ENCODE measurements around the gene NTNG2. TPM values are rescaled to one million over a fixed set of nuclear protein-coding genes. Genes with fewer than 3 reads are reported as not detected.
A peak's percentile ranks its signal among the peaks of the same experiment; 100 is the strongest.

The NTNG2 gene
- total RNA-seq, 1 donor from 2014 or later: 2.5 TPM

DNA sequence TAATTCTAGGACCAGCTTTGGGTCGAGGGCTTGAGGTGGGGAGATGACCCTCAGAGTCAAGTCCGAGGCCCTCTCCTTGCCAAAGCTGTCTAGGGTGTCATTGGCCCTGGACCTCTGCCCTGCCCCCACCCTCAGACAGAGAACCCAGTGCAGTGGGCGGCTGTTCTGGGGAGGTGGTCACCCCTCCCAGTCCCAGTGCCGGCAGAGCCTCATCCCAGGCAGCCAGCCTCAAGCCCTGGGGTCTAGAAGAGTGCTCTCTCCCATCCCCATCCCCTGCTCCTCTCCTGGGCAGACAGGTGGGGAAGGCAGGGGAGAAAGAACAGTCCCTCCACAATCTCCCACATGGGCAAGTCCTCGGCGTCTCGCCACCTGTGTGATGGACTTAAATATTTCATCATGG is 7.0 kb downstream of the NTNG2 start:
- FAIRE-seq: no peak
- peaks cover 6% of the 10 kb centered on the region for H3K36me3 Mint-ChIP-seq (ENCODE audit: low read depth, unreplicated experiment)

DNA sequence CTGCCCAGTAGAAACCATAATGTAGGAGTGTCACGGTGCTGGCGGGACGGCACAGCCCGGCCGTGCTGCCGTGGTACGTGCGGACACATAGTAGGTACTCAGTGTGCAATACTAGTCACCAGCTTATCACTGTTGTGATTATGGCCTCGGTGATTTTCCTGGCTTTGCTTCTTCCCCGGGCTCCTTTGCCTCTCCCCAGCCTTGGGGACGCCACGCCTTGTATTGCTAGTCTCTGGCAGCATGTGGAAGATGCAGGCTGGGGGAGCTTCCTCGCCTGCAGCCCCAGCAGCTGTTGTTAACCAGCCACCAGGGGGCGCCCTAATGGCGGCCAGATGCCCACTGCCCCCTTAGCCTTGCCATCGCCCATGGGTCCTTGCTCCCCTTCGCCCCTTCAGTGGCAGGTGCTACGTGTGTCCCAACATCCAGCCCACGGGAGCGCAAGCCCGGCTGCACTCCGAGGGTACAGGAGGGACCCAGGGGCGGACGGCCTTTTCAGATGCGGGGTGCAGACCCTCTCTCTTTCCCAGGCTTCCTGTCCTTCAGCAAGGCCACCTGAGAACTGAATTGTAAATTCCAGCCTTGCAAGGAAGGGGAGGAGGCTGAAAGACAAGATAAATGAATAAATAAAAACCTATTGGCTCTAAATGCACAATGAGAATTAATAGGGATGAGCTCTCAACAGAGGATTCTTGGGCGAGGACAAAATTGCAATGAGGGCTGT is 8.0 kb downstream of the NTNG2 start:
- Histone ChIP-seq H3K9me3 (ENCODE audit: insufficient read depth, low read depth, low read length) (no peaks in the 10 kb centered on the region), H3K79me2 (ENCODE audit: insufficient read depth, low read length) (no peaks in the 10 kb centered on the region), H3K4me2 (ENCODE audit: low read length) (no peak overlapping the region), H3K4me3 (ENCODE audit: insufficient read depth, low read depth, low read length) (no peak overlapping the region), H4K20me1 (ENCODE audit: insufficient read depth, low read length) (peaks cover 55% of the 10 kb centered on the region), H2AFZ (ENCODE audit: low read depth, low read length) (no peak overlapping the region), H3K36me3 (ENCODE audit: insufficient read depth, low read length) (no peaks in the 10 kb centered on the region), H3K27ac (ENCODE audit: low read depth, low read length) (no peak overlapping the region), H3K4me1 (ENCODE audit: insufficient read depth, low read length) (peaks cover 3% of the 10 kb centered on the region), H3K9ac (ENCODE audit: low read length) (no peak overlapping the region), H3K27me3 (ENCODE audit: insufficient read depth, low read length) (peaks cover 29% of the 10 kb centered on the region)
- no peak for FAIRE-seq
- Mint-ChIP-seq H3K27ac (ENCODE audit: unreplicated experiment) (no peak overlapping the region), H3K4me3 (ENCODE audit: unreplicated experiment) (no peak overlapping the region), H3K27me3 (ENCODE audit: low read depth, unreplicated experiment) (peaks cover 75% of the 10 kb centered on the region), H3K36me3 (ENCODE audit: low read depth, unreplicated experiment) (peaks cover 7% of the 10 kb centered on the region), H3K9me3 (ENCODE audit: unreplicated experiment) (peaks cover 1% of the 10 kb centered on the region), H3K4me1 (ENCODE audit: low read depth, unreplicated experiment) (no peaks in the 10 kb centered on the region)
- TF ChIP-seq, protein P1, sequence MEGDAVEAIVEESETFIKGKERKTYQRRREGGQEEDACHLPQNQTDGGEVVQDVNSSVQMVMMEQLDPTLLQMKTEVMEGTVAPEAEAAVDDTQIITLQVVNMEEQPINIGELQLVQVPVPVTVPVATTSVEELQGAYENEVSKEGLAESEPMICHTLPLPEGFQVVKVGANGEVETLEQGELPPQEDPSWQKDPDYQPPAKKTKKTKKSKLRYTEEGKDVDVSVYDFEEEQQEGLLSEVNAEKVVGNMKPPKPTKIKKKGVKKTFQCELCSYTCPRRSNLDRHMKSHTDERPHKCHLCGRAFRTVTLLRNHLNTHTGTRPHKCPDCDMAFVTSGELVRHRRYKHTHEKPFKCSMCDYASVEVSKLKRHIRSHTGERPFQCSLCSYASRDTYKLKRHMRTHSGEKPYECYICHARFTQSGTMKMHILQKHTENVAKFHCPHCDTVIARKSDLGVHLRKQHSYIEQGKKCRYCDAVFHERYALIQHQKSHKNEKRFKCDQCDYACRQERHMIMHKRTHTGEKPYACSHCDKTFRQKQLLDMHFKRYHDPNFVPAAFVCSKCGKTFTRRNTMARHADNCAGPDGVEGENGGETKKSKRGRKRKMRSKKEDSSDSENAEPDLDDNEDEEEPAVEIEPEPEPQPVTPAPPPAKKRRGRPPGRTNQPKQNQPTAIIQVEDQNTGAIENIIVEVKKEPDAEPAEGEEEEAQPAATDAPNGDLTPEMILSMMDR (IDR thresholded peaks at IDR 0.05; ENCODE audit: insufficient read depth, low read depth, low read length): peak; percentile 53
- TF ChIP-seq EZH2 (IDR thresholded peaks at IDR 0.05; ENCODE audit: insufficient read depth, low read length): no peak
- DNase-seq (ENCODE audit: low read depth): peak; percentile 22

More for the DNA sequence above, 7.0 kb downstream of the NTNG2 start:
- H3K9me3 Mint-ChIP-seq (ENCODE audit: unreplicated experiment): peaks cover 1% of the 10 kb centered on the region
- peaks cover 82% of the 10 kb centered on the region for H3K27me3 Mint-ChIP-seq (ENCODE audit: low read depth, unreplicated experiment)
- peaks cover 3% of the 10 kb centered on the region for H3K4me1 ChIP-seq (ENCODE audit: insufficient read depth, low read length)
- H3K27ac Mint-ChIP-seq (ENCODE audit: unreplicated experiment): no peak overlapping the region
- no peak overlapping the region for H3K4me2 ChIP-seq (ENCODE audit: low read length)
- no peak overlapping the region for H3K4me3 Mint-ChIP-seq (ENCODE audit: unreplicated experiment)
- peaks cover 39% of the 10 kb centered on the region for H3K27me3 ChIP-seq (ENCODE audit: insufficient read depth, low read length)
- peaks cover 65% of the 10 kb centered on the region for H4K20me1 ChIP-seq (ENCODE audit: insufficient read depth, low read length)
- no peak overlapping the region for H3K4me3 ChIP-seq (ENCODE audit: insufficient read depth, low read depth, low read length)
- no peak overlapping the region for H2AFZ ChIP-seq (ENCODE audit: low read depth, low read length)
- no peak overlapping the region for H3K27ac ChIP-seq (ENCODE audit: low read depth, low read length)
- TF ChIP-seq EZH2 (IDR thresholded peaks at IDR 0.05; ENCODE audit: insufficient read depth, low read length): no peak
- TF ChIP-seq, protein P1 (IDR thresholded peaks at IDR 0.05; ENCODE audit: insufficient read depth, low read depth, low read length): no peak
- peaks cover 2% of the 10 kb centered on the region for H3K4me1 Mint-ChIP-seq (ENCODE audit: low read depth, unreplicated experiment)
- no peaks in the 10 kb centered on the region for H3K9me3 ChIP-seq (ENCODE audit: insufficient read depth, low read depth, low read length)
- DNase-seq (ENCODE audit: low read depth): no peak
- no peak overlapping the region for H3K9ac ChIP-seq (ENCODE audit: low read length)
- H3K79me2 ChIP-seq (ENCODE audit: insufficient read depth, low read length): no peaks in the 10 kb centered on the region
- H3K36me3 ChIP-seq (ENCODE audit: insufficient read depth, low read length): no peaks in the 10 kb centered on the region

DNA sequence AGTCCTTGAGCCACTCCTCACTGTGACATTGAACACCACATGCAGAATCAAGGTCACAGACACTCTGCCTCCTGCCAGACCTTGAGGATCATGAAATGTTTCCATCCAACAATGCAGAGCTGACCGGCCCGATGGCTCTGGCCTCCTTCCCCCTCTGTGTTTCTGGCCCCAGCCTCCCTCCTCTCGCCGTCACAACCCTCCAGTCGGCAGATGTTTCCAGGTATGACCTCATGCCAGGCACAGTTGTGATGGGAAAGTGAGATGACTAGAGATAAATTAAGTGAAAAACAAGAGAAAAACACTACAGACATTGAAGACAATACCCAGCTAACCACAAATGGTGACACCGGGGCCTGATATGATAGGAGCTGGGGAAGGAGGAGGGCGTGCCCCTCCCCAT is 9.8 kb downstream of the NTNG2 start:
- Histone ChIP-seq H3K27me3 (ENCODE audit: insufficient read depth, low read length) (peaks cover 19% of the 10 kb centered on the region), H3K27ac (ENCODE audit: low read depth, low read length) (no peak overlapping the region), H3K9me3 (ENCODE audit: insufficient read depth, low read depth, low read length) (no peaks in the 10 kb centered on the region), H4K20me1 (ENCODE audit: insufficient read depth, low read length) (peaks cover 43% of the 10 kb centered on the region), H2AFZ (ENCODE audit: low read depth, low read length) (no peak overlapping the region), H3K4me1 (ENCODE audit: insufficient read depth, low read length) (peaks cover 3% of the 10 kb centered on the region), H3K9ac (ENCODE audit: low read length) (no peak overlapping the region), H3K79me2 (ENCODE audit: insufficient read depth, low read length) (no peaks in the 10 kb centered on the region), H3K36me3 (ENCODE audit: insufficient read depth, low read length) (no peaks in the 10 kb centered on the region), H3K4me2 (ENCODE audit: low read length) (no peak overlapping the region), H3K4me3 (ENCODE audit: insufficient read depth, low read depth, low read length) (no peak overlapping the region)
- no peak overlapping the region for H3K27ac Mint-ChIP-seq (ENCODE audit: unreplicated experiment)
- peaks cover 5% of the 10 kb centered on the region for H3K9me3 Mint-ChIP-seq (ENCODE audit: unreplicated experiment)
- FAIRE-seq: no peak
- H3K27me3 Mint-ChIP-seq (ENCODE audit: low read depth, unreplicated experiment): peaks cover 69% of the 10 kb centered on the region
- H3K4me3 Mint-ChIP-seq (ENCODE audit: unreplicated experiment): no peak overlapping the region
- H3K36me3 Mint-ChIP-seq (ENCODE audit: low read depth, unreplicated experiment): peaks cover 7% of the 10 kb centered on the region
- TF ChIP-seq, protein P1 (IDR thresholded peaks at IDR 0.05; ENCODE audit: insufficient read depth, low read depth, low read length): no peak
- TF ChIP-seq EZH2 (IDR thresholded peaks at IDR 0.05; ENCODE audit: insufficient read depth, low read length): no peak
- no peak for DNase-seq (ENCODE audit: low read depth)
- no peaks in the 10 kb centered on the region for H3K4me1 Mint-ChIP-seq (ENCODE audit: low read depth, unreplicated experiment)
